Cerebellar cortex (tissue), 1 donor: ENCODE measurements around the gene PPP1R12C.

Experiments
- DNase-seq: peaks from one replicate; pipeline ENCODE4 v3.0.0-alpha.2; 2015; ENCODE audit warnings: low spot score

PPP1R12C gene

GRCh38 chr19:55089342-55089944, 28.0 kb downstream of the PPP1R12C start:
- DNase-seq, result no peak

- peak; percentile 66 for DNase-seq
Observed at GRCh38 chr19:55088543-55089341, 28.7 kb downstream of the PPP1R12C start.

GRCh38 chr19:55088021-55088451, 29.4 kb downstream of the PPP1R12C start:
- DNase-seq, result no peak

GRCh38 chr19:55087542-55087901, 29.9 kb downstream of the PPP1R12C start:
- no peak for DNase-seq

GRCh38 chr19:55086730-55087541, 30.5 kb downstream of the PPP1R12C start:
- peak; percentile 83 for DNase-seq

GRCh38 chr19:55085923-55086715, 31.3 kb downstream of the PPP1R12C start:
- DNase-seq, result no peak

- no peak for DNase-seq
Observed at GRCh38 chr19:55084416-55084815, 33.0 kb downstream of the PPP1R12C start.

- DNase-seq, result no peak
Observed at GRCh38 chr19:55083004-55083850, 34.2 kb downstream of the PPP1R12C start.

- no peak for DNase-seq
Observed at GRCh38 chr19:55082020-55082851, 35.2 kb downstream of the PPP1R12C start.

GRCh38 chr19:55081770-55082019, 35.7 kb downstream of the PPP1R12C start:
- no peak for DNase-seq

GRCh38 chr19:55080968-55081769, 36.3 kb downstream of the PPP1R12C start:
- peak; percentile 65 for DNase-seq

GRCh38 chr19:55080121-55080967, 37.1 kb downstream of the PPP1R12C start:
- peak; percentile 47 for DNase-seq

GRCh38 chr19:55079400-55080038, 37.9 kb downstream of the PPP1R12C start:
- DNase-seq, result no peak

GRCh38 chr19:55078996-55079395, 38.4 kb downstream of the PPP1R12C start:
- no peak for DNase-seq

- DNase-seq, result no peak
Observed at GRCh38 chr19:55077106-55077505, 40.3 kb downstream of the PPP1R12C start.

GRCh38 chr19:55076321-55076720, 41.1 kb downstream of the PPP1R12C start:
- no peak for DNase-seq

GRCh38 chr19:55075371-55075998, 42.0 kb downstream of the PPP1R12C start, which contains the start of gene EPS8L1:
Gene EPS8L1 (plus strand): TSS chr19:55075869. CDS start chr19:55076445, 576 bp downstream.
- DNase-seq, result no peak
